Globus pallidus (tissue), 1 donor: ENCODE data around the gene SSPN.

ENCODE experiments used
- DNase-seq: peaks from one replicate; pipeline ENCODE4 v3.0.0-alpha.2; 2015; ENCODE audit warnings: low spot score

SSPN gene

GRCh38 chr12:26266881-26267280 lies 71.5 kb downstream of the SSPN start:
- DNase-seq = no peak

GRCh38 chr12:26268841-26269561 lies 73.6 kb downstream of the SSPN start:
- no peak for DNase-seq

- no peak for DNase-seq
Observed at GRCh38 chr12:26269562-26270284, 74.3 kb downstream of the SSPN start.

GRCh38 chr12:26271024-26271423 lies 75.7 kb downstream of the SSPN start:
- no peak for DNase-seq

- peak; percentile 68 for DNase-seq
Observed at GRCh38 chr12:26271889-26272492, 76.6 kb downstream of the SSPN start.

GRCh38 chr12:26272851-26273250 lies 77.5 kb downstream of the SSPN start:
- no peak for DNase-seq

- DNase-seq = no peak
Observed at GRCh38 chr12:26273811-26274210, 78.4 kb downstream of the SSPN start.

- peak; percentile 81 for DNase-seq
Observed at GRCh38 chr12:26274441-26275312, 79.3 kb downstream of the SSPN start.

- no peak for DNase-seq
Observed at GRCh38 chr12:26275313-26276131, 80.1 kb downstream of the SSPN start.

- DNase-seq = no peak
Observed at GRCh38 chr12:26276709-26277108, 81.3 kb downstream of the SSPN start.

- no peak for DNase-seq
Observed at GRCh38 chr12:26277506-26278246, 82.3 kb downstream of the SSPN start.

GRCh38 chr12:26278266-26278665 lies 82.9 kb downstream of the SSPN start:
- DNase-seq = no peak

GRCh38 chr12:26278666-26279065 lies 83.3 kb downstream of the SSPN start:
- no peak for DNase-seq

- no peak for DNase-seq
Observed at GRCh38 chr12:26279091-26279490, 83.7 kb downstream of the SSPN start.

- no peak for DNase-seq
Observed at GRCh38 chr12:26279908-26280307, 84.5 kb downstream of the SSPN start.

GRCh38 chr12:26280869-26281268 lies 85.5 kb downstream of the SSPN start:
- DNase-seq = no peak

- DNase-seq = peak; percentile 35
Observed at GRCh38 chr12:26281320-26281719, 85.9 kb downstream of the SSPN start.

- DNase-seq = no peak
Observed at GRCh38 chr12:26282339-26282940, 87.1 kb downstream of the SSPN start.

GRCh38 chr12:26283046-26283445 lies 87.7 kb downstream of the SSPN start:
- DNase-seq = no peak

GRCh38 chr12:26283617-26284016 lies 88.2 kb downstream of the SSPN start:
- no peak for DNase-seq
